GM19438 (cell line): Measurements from ENCODE around the gene OR52E2.
"Not testable (repeated sequence)": the region's sequence is repeated elsewhere in the genome, so short reads cannot be mapped to it uniquely, and the experiment has no call there.

ENCODE experiments used
- ATAC-seq: cut with Tn5 transposase; IDR thresholded peaks from one replicate; pipeline ENCODE4 v1.9.1; 2021; ENCODE audit warnings: low read depth; ENCODE audit not compliant: unreplicated experiment

Gene OR52E2

DNA sequence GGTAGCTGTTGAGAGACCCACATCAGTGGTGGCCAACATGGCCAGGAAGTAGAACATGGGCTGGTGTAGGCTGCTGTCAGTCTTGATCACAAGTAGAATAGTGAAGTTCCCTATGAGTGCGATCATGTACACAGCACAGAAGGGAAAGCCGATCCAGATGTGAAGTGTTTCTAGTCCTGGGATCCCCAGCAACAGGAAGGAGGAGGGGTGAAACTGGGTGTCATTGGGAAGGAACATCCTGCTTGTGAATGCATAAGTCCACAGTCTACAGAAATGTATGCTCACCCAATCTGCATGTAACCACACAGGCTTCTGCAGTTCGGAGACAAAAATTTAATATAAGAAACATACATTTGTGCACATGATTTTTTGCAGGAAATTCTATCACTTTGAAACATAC lies at the start of gene OR52E2:
Gene OR52E2, minus strand, starts transcription at position 237 of the 400 bp plus-strand sequence. Its CDS starts 0 bp downstream, at position 237.
- ATAC-seq, result no peak

DNA sequence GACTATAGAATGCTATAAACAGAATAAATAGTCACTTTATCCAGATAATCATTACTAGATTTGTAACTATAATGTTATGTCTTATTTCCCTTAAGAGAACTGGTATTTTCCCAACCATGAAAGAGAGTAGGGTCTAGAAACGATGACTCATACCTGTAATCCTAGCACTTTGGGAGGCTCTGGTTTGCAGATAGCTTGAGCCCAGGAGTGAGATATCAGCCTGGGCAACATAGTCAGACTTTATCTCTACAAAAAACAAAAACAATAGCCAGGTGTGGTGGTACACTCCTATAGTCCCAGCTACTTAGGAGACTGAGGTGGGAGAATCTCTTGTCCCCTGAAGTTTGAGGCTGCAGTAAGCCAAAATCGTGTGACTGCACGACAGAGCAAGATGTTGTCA lies 47.9 kb upstream of the OR52E2 start:
- no peak for ATAC-seq

DNA sequence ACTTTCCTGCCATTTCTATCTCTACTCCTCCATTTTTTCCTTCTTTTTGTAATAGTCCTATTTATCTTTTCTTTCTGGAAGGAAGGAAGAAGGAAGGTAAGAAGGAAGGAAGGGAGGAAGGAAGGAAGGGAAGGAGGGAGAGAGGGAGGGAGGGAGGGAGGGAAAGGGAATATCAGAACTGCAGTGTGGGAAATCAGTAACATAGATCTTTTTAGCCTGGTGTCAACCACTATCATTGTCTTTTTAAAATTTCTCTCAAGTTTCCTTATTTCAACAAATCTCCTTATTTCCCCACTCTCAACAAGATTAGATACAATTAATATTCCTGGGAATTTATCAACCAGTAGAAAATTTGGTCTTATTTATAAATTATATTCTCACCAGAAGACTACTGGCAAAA lies 43.6 kb upstream of the OR52E2 start:
- ATAC-seq, result no peak

DNA sequence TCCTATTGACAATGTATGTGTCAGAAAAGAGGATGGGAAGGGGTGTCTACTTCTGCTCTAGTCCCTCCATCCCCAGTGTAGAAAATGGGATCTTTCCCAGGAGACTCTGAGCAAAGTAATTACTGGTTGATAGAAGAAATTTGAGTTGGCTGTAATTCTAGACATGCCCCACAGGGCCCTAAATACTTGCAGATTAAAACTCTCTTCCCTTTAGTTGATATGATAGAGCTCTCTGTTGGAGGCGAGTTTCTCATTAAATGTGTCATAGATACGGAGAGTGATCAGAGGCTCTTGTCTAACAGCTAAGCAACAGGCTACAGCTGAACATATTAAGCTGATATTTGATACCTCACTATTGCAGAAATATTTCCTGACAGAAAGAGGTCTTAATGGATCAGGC lies 42.8 kb upstream of the OR52E2 start:
- no peak for ATAC-seq

DNA sequence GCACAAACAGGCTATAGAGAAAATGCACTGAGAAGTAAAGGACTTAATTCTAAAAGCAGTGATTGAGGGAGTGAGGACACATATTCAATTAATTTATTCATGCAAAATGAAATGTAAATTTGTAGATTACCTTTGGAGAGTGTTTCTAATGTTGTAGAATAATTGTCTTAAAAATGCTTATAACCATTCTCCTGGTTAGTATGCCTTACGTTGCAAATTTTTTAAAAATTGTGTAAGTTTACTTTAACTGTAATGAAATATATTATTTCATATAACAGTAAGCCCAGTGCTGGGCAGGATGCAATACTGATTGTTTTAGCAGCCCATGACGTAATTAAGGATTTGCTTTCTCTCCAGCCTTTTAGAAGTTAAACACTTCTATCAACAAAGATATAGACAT lies 36.6 kb upstream of the OR52E2 start:
- ATAC-seq, result no peak

DNA sequence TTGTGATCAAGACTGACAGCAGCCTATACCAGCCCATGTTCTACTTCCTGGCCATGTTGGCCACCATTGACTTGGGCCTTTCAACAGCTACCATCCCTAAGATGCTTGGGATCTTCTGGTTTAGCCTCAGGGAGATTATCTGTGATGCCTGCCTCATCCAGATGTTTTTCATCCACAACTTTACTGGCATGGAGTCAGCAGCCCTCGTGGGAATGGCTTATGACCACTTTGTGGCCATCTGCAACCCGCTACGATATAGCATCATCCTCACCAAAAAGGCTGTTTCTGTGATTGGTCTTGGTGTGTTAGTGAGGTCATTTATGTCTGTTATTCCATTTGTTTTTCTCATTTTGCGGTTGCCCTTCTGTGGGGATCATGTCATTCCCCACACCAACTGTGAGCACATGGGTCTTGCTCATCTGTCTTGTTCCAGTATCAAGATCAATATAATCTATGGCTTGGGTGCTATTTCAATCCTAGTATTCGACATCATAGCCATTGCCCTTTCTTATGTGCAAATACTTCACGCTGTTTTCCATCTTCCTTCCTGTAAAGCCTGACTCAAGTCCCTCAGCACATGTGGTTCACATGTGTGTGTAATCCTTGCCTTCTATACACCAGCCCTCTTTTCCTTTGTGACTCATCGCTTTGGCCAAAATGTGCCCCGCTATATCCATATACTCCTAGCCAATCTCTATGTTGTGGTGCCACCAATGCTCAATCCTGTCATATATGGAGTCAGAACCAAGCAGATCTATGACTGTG lies 33.6 kb upstream of the OR52E2 start:
- no peak for ATAC-seq

DNA sequence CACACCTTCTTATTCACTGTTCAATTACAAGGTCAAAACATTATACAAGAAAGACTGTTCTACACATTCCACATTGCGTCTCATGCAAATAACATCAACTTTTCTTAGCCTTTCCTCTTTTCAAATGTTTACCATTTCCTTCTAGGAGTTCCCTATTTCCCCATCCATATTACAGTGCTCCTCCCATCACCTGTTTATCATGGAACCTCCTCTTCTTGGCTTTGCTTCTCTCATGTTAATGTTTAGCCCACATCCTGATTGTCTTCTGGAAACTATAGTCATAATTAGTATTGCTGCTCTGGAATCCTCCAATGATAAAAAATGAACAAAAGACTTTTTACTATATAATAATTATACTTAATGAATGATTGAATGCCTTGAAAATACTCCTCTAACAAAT lies 31.2 kb upstream of the OR52E2 start:
- ATAC-seq, result no peak

DNA sequence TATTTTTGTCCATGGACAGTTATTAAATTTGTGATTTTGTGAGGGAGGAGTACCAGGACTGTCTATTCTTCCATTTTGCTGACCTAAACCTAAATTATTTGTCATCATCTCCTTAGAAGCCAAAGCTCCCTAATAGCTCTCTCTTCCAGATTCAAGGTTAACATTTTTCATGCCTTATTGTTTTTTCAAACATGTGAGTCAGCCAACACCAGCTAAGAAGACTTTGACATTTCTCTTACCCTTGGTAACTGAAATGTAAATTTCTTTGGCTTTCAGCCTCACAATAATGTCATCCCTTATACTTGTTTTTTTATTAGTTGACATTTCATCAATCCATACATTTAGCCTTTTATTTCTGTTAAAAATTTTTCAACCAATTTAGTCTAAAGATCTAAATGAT lies 29.1 kb upstream of the OR52E2 start:
- no peak for ATAC-seq

DNA sequence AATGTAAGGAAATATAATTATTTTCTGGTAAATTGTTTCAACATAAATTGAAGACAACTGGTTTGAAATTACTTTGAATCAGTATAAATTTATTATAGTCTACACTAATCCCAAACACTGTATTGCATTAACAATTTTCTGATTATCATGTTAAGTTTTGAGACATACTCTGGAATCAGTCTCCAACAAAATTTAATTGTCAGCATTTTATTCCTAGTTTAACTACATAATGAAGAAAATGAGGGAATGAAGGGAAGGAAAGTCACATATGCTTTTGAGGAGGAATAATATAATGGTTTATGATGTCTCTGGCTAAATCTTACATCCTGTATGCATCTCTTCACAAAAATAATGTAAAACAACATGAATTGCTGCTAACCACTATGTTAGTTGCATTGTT lies 24.2 kb upstream of the OR52E2 start:
- no peak for ATAC-seq

DNA sequence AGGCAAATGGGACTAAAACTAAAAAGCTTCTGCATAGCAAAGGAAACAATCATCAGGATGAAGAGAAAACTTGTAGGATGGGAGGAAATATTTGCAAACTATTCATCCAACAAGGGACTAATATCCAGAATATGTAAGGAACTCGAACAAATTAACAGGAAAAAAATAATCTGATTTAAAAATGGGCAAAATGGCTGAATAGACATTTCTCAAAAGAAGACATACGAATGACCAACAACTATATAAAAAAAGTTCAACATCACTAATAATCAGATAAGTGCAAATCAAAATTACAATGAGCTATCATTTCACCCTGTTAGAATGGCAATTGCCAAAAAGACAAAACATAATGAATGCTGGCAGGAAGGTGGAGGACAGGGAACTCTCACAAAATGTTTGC lies 22.0 kb upstream of the OR52E2 start:
- ATAC-seq, result no peak

DNA sequence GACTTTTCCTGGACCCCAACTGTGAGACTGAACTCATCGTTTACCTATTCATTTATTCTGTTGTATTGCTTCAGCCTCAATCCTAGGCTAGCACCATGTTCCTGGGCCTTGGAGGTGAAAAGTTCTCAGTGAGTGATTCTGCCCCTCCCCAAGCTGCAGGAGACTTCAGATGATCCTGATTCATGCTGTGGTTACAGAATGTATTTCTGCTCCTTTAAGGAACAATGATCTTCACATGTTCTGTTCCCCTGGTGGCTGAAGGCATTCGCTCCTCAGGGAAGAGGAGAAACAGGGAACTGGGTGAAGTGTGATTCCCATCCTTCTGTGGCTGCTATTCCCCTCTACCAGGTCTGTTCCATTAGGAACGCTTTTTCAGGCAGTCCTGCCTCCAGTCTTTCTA lies 12.4 kb upstream of the OR52E2 start:
- ATAC-seq, result no peak

DNA sequence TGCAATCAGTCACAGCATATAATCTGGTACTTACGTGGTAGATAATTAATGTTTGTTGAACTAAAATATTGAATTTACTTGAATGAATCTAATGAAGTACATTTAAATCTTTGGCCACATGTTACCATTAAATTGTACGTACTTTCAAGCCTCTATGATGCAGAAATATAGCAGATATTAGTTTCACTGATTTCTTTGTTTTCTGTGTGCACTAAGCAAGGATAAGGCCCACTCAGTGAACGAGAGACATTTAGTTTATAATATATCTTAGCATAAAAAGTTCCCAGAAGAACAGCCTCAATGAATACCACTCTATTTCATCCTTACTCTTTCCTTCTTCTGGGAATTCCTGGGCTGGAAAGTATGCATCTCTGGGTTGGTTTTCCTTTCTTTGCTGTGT lies 9.8 kb upstream of the OR52E2 start, which contains the start of gene OR52E1:
Gene OR52E1, plus strand, starts transcription at position 301 of the 400 bp plus-strand sequence.
- no peak for ATAC-seq

DNA sequence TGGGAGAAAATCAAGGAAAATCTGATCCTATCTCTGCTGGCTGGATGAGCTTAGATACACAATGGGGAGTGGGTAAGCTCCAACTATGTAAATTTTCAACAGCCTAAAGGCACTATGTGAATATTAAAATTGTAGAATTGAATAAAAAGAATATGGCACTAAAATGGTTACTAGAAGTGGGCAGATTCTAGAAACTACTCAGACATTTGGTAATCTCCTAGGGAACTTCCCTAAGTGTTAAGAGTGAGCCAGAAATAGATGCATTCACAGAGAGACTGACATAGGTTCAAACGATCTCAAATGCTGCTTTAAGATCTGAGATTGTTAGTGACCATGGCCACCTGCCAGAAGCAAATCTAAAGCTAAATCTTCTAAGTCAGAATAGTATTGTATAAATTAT lies 5.6 kb upstream of the OR52E2 start:
- ATAC-seq, result no peak

DNA sequence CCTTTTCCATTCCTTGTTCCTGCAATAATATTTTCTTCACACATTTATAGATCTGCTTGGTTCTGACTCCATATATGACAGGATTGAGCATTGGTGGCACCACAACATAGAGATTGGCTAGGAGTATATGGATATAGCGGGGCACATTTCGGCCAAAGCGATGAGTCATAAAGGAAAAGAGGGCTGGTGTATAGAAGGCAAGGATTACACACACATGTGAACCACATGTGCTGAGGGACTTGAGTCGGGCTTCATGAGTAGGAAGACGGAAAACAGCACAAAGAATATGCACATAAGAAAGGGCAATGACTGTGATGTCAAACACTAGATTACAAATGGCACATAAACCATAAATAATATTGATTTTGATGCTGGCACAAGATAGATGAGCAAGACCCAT lies 748 bp downstream of the OR52E2 start:
- not testable (repeated sequence) for ATAC-seq

DNA sequence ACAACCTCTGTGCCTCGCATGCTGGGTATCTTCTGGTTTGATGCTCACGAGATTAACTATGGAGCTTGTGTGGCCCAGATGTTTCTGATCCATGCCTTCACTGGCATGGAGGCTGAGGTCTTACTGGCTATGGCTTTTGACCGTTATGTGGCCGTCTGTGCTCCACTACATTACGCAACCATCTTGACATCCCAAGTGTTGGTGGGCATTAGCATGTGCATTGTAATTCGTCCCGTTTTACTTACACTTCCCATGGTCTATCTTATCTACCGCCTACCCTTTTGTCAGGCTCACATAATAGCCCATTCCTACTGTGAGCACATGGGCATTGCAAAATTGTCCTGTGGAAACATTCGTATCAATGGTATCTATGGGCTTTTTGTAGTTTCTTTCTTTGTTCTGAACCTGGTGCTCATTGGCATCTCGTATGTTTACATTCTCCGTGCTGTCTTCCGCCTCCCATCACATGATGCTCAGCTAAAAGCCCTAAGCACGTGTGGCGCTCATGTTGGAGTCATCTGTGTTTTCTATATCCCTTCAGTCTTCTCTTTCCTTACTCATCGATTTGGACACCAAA lies 12.6 kb downstream of the OR52E2 start:
- no peak for ATAC-seq

DNA sequence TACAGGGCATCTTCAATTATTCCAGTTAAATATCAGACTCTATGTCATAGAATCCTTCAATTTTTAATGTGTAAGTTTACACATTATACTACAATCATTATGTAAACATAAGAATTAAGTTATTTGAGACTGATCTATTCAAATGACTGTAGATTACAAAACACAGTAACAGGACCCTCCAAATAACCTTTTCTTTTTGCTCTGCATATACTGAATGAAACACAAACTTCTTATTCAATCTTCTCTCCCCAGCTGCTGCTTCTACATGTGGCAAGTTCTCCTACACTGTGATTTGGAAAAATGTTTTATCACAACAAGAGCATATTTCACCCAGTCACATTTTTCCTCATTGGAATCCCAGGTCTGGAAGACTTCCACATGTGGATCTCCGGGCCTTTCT lies 13.2 kb downstream of the OR52E2 start, which contains the start of gene OR52J3:
Gene OR52J3, plus strand, starts transcription at position 301 of the 400 bp plus-strand sequence. Its CDS starts 0 bp downstream, at position 301.
- no peak for ATAC-seq

DNA sequence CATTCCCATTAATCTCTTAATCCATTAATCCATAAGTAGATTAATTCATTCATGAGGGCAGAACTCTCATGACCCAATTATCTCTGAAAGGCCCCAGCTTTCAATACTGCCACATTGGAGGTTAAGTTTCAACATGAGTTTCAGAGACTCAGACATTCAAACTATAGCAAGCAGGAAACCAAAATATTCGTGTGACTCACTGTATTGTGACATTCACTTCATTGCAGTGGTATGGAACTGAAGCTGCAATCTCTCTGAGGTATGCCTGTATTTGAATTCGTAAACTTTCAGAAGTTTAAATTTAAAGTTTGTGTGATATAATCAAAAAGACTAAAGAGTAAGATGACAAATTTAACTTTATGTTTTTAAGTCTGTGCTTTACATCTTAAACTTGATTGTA lies 16.0 kb downstream of the OR52E2 start:
- ATAC-seq, result no peak

DNA sequence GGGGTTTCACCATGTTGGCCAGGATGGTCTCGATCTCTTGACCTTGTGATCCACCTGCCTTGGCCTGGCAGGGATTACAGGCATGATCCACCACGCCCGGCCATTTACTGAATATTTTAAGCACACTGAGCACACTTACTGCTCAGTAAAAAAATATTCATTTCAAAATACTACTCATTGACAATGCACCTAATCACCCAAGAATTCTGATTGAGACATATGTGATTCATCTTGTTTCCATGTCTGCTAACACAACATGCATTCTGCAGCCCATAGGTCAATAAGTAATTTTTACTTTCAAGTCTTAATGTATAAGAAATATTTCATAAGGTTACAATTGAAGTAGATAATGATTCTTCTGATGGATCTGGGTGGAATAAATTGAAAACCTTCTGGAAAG lies 17.3 kb downstream of the OR52E2 start:
- ATAC-seq, result no peak

DNA sequence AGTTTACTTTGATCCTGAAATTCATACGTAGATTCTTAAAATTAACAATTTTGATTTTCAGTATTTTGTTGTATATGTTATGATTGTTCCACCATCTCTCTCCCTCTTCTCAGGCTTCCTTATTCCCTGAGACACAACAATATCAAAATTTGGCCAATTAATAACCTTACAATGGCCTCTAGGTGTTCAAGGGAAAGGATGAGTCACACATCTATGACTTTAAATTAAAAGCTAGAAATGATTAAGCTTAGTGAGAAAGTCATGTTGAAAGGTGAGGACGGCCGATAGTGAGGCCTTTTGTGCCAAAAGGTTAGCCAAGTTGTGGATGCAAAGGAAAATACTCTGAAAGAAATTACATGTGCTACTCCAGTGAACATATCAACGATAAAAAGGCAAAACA lies 18.6 kb downstream of the OR52E2 start:
- ATAC-seq, result no peak

DNA sequence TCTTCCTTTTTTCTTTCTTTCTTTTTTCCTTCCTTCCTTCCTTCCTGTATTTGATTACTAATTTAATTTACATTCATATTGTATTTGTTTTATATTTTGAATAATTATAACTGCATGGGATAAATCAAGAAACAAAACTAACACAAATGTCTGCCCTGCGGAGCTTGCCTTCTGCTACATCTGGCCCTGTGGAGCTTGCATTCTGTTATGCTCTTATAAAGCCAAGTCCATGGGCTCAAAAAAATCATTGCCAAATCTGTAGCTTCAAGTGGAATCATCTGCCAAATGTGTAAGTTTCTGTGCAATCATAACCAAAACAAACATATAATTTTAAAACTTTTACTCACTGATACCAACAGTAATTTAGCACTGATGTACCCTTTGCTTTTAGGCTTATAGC lies 21.1 kb downstream of the OR52E2 start:
- ATAC-seq, result no peak

DNA sequence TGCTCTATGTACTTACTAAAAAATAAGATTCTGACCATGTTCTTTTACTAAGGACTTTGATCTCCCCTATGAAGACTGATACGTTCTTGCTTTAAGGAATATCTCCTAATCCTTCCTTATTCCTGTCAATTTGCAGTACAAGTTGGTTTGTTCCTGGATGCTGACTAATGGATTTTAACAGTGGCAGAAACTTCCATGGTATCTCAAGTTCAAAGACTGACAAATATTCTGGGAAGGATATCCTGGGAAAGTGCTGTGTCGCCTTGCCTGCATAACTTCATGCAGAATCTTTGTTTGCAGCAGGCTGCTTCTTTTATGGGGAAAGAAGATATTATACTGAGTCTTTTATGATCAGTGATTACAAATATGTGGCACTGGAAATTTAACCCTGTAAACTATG lies 21.5 kb downstream of the OR52E2 start:
- ATAC-seq, result no peak

DNA sequence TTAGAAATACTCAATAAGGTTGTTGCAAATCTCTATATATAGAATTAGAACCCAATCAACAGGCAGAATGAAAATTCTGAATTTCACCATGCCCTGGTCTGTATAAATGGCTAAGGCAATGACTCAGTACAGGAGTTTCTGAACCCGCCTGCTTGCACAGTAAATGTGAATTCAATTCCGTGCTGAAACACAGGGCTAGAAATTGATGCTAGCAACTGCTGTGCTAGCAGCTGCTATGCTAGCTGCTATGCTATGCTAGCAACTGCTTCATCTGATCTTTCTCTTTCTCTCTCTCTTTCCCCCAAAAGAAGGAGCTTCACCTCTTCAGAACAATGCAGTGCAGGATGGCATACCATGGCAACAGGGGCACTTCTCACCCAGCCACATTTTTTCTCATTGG lies 22.8 kb downstream of the OR52E2 start:
- ATAC-seq, result no peak
